HepG2 (cell line): Measurements from ENCODE around the gene PCED1B. TPM values are rescaled to one million over a fixed set of nuclear protein-coding genes. Genes with fewer than 3 reads are reported as not detected.

ENCODE experiments used
- ATAC-seq: fragments of 200-7000 bp; cut with Tn5 transposase; 3 replicates; pipeline ENCODE4 v1.9.1; 2020; ENCODE audit warnings: mild to moderate bottlenecking, moderate library complexity
- BruUV-seq: library from RNA; stranded (reverse); fragments of 400-500 nt; replicated peaks from 2 replicates; lab custom pipeline; 2021; lab: Mats Ljungman, UMichigan
- CTCF ChIA-PET: fragments of 300-600 bp; formaldehyde crosslinking; extraction: SDS; loops from one replicate; lab custom pipeline; 2021; ENCODE audit warnings: low total read pairs, inconsistent platforms, low intra/inter-chr PET ratio; lab: Yijun Ruan, JAX
- POLR2A ChIA-PET: fragments of 350-600 bp; sonication (Branson Sonifier 250); formaldehyde crosslinking; loops from one replicate; lab custom pipeline; 2020; ENCODE audit warnings: antibody characterized with exemption, inconsistent platforms; lab: Yijun Ruan, JAX
- DNase-seq: peaks from one replicate; pipeline ENCODE4 v3.0.0-alpha.2; 2015; ENCODE audit warnings: low spot score
- FAIRE-seq: peaks from 3 replicates; lab custom pipeline; 2011; peaks lifted over from hg19 to GRCh38; lab: Jason Lieb, UNC
- H2AFZ ChIP-seq: one replicate; pipeline ENCODE4 v1.6.1; 2011; ENCODE audit warnings: low read length, inconsistent platforms
- H3K27ac ChIP-seq: fragments of 300-600 bp; 3 replicates; pipeline ENCODE4 v1.8.0; 2011; ENCODE audit warnings: mixed run types, mild to moderate bottlenecking, mixed read lengths, low read length, inconsistent platforms; ENCODE audit not compliant: insufficient read depth; ENCODE audit errors: extremely low read length
- H3K27me3 ChIP-seq, 2 experiments: fragments of 200-600 bp in 1 of 2; 2 replicates in 1 of 2; 3 replicates in 1 of 2; pipeline versions ENCODE4 v1.6.0 to v1.8.0; 2011; ENCODE audit warnings: low read length in 2 of 2, mild to moderate bottlenecking in 2 of 2, moderate library complexity in 2 of 2, inconsistent platforms in 1 of 2; ENCODE audit not compliant: insufficient read depth in 2 of 2, control insufficient read depth in 1 of 2
- H3K36me3 ChIP-seq, 2 experiments: fragments of 200-600 bp in 1 of 2; replicated peaks in 1 of 2; 2 replicates in 1 of 2; 3 replicates in 1 of 2; pipeline versions ENCODE4 v1.5.1 to v1.8.0; 2011; ENCODE audit warnings: low read length in 2 of 2, inconsistent platforms in 1 of 2; ENCODE audit not compliant: insufficient read depth in 2 of 2, control insufficient read depth in 1 of 2
- H3K4me1 ChIP-seq: 2 replicates; pipeline ENCODE4 v1.5.1; 2012; ENCODE audit warnings: low read length, inconsistent platforms; ENCODE audit not compliant: insufficient read depth
- H3K4me2 ChIP-seq: 2 replicates; pipeline ENCODE4 v1.6.0; 2011; ENCODE audit warnings: low read depth, low read length, inconsistent platforms
- H3K4me3 ChIP-seq, 3 experiments: fragments of 200-600 bp in 1 of 3; sonication (generic), shearing (Covaris generic) in 1 of 3; replicated peaks in 1 of 3; 2 replicates each; pipeline ENCODE4 v1.5.1; 2011 to 2016; ENCODE audit warnings: low read length in 3 of 3, inconsistent platforms in 2 of 3, low read depth in 2 of 3, mild to moderate bottlenecking in 2 of 3, control low read depth in 1 of 3, mixed read lengths in 1 of 3; ENCODE audit not compliant: insufficient read depth in 1 of 3
- H3K79me2 ChIP-seq: one replicate; pipeline ENCODE4 v1.6.1; 2011; ENCODE audit warnings: low read length, inconsistent platforms; ENCODE audit not compliant: insufficient read depth
- H3K9ac ChIP-seq: 2 replicates; pipeline ENCODE4 v1.6.0; 2011; ENCODE audit warnings: mild to moderate bottlenecking, low read depth, low read length, inconsistent platforms; ENCODE audit not compliant: insufficient read depth
- H3K9me3 ChIP-seq: 2 replicates; pipeline ENCODE4 v1.5.1; 2012; ENCODE audit warnings: mild to moderate bottlenecking, low read length
- H4K20me1 ChIP-seq: 2 replicates; pipeline ENCODE4 v1.6.0; 2011; ENCODE audit warnings: inconsistent platforms, mild to moderate bottlenecking, low read length, moderate library complexity; ENCODE audit not compliant: insufficient read depth
- CHD2 ChIP-seq: IDR thresholded peaks from 2 replicates; pipeline ENCODE4 v1.6.1; 2011; ENCODE audit warnings: low read depth, low read length, improper control_type of control experiment
- KMT2A ChIP-seq: sonication (generic); formaldehyde crosslinking; IDR thresholded peaks from 2 replicates; pipeline ENCODE4 v1.4.0; 2020; ENCODE audit warnings: missing genetic modification reagents
- MEIS2 ChIP-seq: sonication (generic); formaldehyde crosslinking; IDR thresholded peaks from 2 replicates; pipeline ENCODE4 v1.9.0; 2021; ENCODE audit warnings: mild to moderate bottlenecking, missing genetic modification reagents
- MXD4 ChIP-seq: IDR thresholded peaks from 2 replicates; pipeline ENCODE4 v1.6.1; 2016; ENCODE audit warnings: mild to moderate bottlenecking, missing biosample characterization, missing genetic modification reagents
- RBM39 ChIP-seq: fragments of 200-400 bp; formaldehyde crosslinking; IDR thresholded peaks from one replicate; pipeline ENCODE4 v1.6.1; 2018; ENCODE audit warnings: antibody characterized with exemption, mild to moderate bottlenecking, low read depth, low read length; ENCODE audit not compliant: poor library complexity, severe bottlenecking
- SKI ChIP-seq: fragments of 450-650 bp; IDR thresholded peaks from one replicate; pipeline ENCODE4 v1.6.1; 2018; ENCODE audit warnings: mild to moderate bottlenecking; ENCODE audit not compliant: partially characterized antibody
- SMC3 ChIP-seq: IDR thresholded peaks from 2 replicates; pipeline ENCODE4 v1.6.1; 2011; ENCODE audit warnings: low read length, improper control_type of control experiment
- SUZ12 ChIP-seq: fragments of 150-350 bp; IDR thresholded peaks from 2 replicates; pipeline ENCODE4 v1.6.1; 2014; ENCODE audit warnings: low read depth, low read length
- TBX3 ChIP-seq: fragments of 450-650 bp; IDR thresholded peaks from 2 replicates; pipeline ENCODE4 v1.6.1; 2017; ENCODE audit warnings: antibody characterized with exemption, mild to moderate bottlenecking, inconsistent platforms, borderline replicate concordance
- ZFP1 ChIP-seq: IDR thresholded peaks from 2 replicates; pipeline ENCODE4 v1.6.1; 2016
- ZIK1 ChIP-seq: sonication (generic); formaldehyde crosslinking; IDR thresholded peaks from 2 replicates; pipeline ENCODE4 v1.5.0; 2020; ENCODE audit warnings: mild to moderate bottlenecking, low read depth, missing genetic modification reagents, borderline replicate concordance
- ZNF441 ChIP-seq: sonication (generic); formaldehyde crosslinking; IDR thresholded peaks from 2 replicates; pipeline ENCODE4 v1.7.0; 2021; ENCODE audit warnings: missing genetic modification reagents, borderline replicate concordance
- ZNF879 ChIP-seq: sonication (generic); formaldehyde crosslinking; IDR thresholded peaks from 2 replicates; pipeline ENCODE4 v1.8.1; 2023; ENCODE audit warnings: missing genetic modification reagents
- WGBS: methylation state at CpG from one replicate; pipeline ENCODE4 v1.1.6; 2017; ENCODE audit warnings: low lambda C conversion rate; 5-methylcytosine and 5-hydroxymethylcytosine counted together
- in situ Hi-C: cut with HindIII; loops from 2 replicates; pipeline ENCODE4 v1.10.0; 2017; ENCODE audit warnings: low pct_unique_long_range_greater_than_20kb; ENCODE audit not compliant: extremely low pct_ligation_motif_present
- intact Hi-C: fragments of 100-400 bp; cut with micrococcal nuclease; formaldehyde crosslinking; loops from one replicate; pipeline ENCODE4 v1.10.0; 2022; ENCODE audit not compliant: unreplicated experiment
- polyA plus RNA-seq, 8 experiments: library from polyadenylated mRNA; depleted of rRNA in 3 of 8; stranded (reverse) in 7 of 8; unstranded in 1 of 8; fragments of >200 nt; fragmentation: Illumina TruSeq in 4 of 8; extraction: Trizol in 4 of 8; gene quantifications; 2 replicates each; pipeline versions ENCODE4 v1.2.1 to v1.2.3, GENCODE V29; 2011 to 2016; ENCODE audit warnings: low read depth in 4 of 8, missing spikeins in 1 of 8, mixed read lengths in 1 of 8; ENCODE audit not compliant: insufficient read depth in 1 of 8
- total RNA-seq, 5 experiments: library from RNA; depleted of rRNA; stranded (reverse); fragments of >200 nt; fragmentation: Illumina TruSeq; extraction: Trizol; gene quantifications; 2 replicates each; pipeline ENCODE4 v1.2.3, GENCODE V29; 2016; ENCODE audit warnings: low read depth in 1 of 5
- TF ChIP-seq, protein P1 (sequence below): sonication (generic); formaldehyde crosslinking; IDR thresholded peaks from 2 replicates; pipeline ENCODE4 v1.9.0; 2021; ENCODE audit warnings: missing genetic modification reagents, mild to moderate bottlenecking, borderline replicate concordance
- TF ChIP-seq, protein P2 (sequence below): sonication (generic); formaldehyde crosslinking; IDR thresholded peaks from 2 replicates; pipeline ENCODE4 v1.5.1; 2020; ENCODE audit warnings: mild to moderate bottlenecking, missing genetic modification reagents, moderate library complexity
- TF ChIP-seq, protein P3 (sequence below): sonication (generic); formaldehyde crosslinking; IDR thresholded peaks from 2 replicates; pipeline ENCODE4 v1.5.0; 2020; ENCODE audit warnings: missing genetic modification reagents

Gene PCED1B
- total and polyA plus RNA-seq, 2 of the 13 experiments (the other 11 are each of a cell fraction or from before 2014, with no cell fraction given): 0.11 to 0.37 TPM

DNA sequence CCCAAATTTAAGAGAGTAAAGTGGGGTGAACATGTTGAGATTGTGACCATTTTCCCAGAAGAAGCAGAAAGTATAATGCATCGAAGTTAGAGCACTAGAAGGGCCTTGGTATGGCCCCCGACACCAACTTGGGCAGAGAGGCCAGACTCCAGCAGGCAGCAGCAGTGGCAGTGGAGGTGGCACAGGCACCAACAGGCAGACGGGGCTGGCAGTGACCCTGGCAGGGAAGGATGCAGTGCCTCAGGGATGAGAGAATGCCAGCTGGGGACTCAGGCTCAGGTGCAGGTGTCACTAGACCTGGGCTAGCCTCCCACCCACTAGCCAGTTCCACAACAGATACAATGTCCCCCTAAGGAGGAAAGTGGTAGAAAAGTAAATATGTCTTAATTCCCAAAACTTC is 28.0 kb downstream of the PCED1B start:
- ATAC-seq (no peak), FAIRE-seq (no peak), DNase-seq (no peak)
- Histone ChIP-seq H3K9me3 (no peaks in the 10 kb centered on the region), H3K9ac (no peak overlapping the region), H3K4me1 (no peaks in the 10 kb centered on the region), H3K27ac (no peak overlapping the region), H3K4me2 (no peak overlapping the region), H3K4me3 (no peak overlapping the region), H3K79me2 (no peaks in the 10 kb centered on the region), H3K27me3 (peaks cover 0 to 15% of the 10 kb centered on the region in 2 experiments; a peak in 3 of 5 replicates), H2AFZ (no peak overlapping the region), H4K20me1 (no peaks in the 10 kb centered on the region), H3K36me3 (no peaks in the 10 kb centered on the region)
- ChIA-PET POLR2A (no interaction called here), CTCF (no interaction called here)
- intact Hi-C loops (no loop called here), in situ Hi-C loops (no loop called here)
- TF ChIP-seq ZFP1 (CRISPR knock-in tag) (no peak), MXD4 (CRISPR knock-in tag) (no peak), MEIS2 (CRISPR knock-in tag) (no peak), RBM39 (no peak), ZNF441 (CRISPR knock-in tag) (no peak), SKI (no peak), CHD2 (no peak), ZNF879 (CRISPR knock-in tag) (no peak), SUZ12 (no peak), TBX3 (no peak), ZIK1 (CRISPR knock-in tag) (no peak), SMC3 (no peak), KMT2A (CRISPR knock-in tag) (no peak)
- TF ChIP-seq, protein P1, sequence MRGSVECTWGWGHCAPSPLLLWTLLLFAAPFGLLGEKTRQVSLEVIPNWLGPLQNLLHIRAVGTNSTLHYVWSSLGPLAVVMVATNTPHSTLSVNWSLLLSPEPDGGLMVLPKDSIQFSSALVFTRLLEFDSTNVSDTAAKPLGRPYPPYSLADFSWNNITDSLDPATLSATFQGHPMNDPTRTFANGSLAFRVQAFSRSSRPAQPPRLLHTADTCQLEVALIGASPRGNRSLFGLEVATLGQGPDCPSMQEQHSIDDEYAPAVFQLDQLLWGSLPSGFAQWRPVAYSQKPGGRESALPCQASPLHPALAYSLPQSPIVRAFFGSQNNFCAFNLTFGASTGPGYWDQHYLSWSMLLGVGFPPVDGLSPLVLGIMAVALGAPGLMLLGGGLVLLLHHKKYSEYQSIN (CRISPR knock-in tag): no peak
- TF ChIP-seq, protein P2, sequence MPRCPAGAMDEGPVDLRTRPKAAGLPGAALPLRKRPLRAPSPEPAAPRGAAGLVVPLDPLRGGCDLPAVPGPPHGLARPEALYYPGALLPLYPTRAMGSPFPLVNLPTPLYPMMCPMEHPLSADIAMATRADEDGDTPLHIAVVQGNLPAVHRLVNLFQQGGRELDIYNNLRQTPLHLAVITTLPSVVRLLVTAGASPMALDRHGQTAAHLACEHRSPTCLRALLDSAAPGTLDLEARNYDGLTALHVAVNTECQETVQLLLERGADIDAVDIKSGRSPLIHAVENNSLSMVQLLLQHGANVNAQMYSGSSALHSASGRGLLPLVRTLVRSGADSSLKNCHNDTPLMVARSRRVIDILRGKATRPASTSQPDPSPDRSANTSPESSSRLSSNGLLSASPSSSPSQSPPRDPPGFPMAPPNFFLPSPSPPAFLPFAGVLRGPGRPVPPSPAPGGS: no peak
- TF ChIP-seq, protein P3, sequence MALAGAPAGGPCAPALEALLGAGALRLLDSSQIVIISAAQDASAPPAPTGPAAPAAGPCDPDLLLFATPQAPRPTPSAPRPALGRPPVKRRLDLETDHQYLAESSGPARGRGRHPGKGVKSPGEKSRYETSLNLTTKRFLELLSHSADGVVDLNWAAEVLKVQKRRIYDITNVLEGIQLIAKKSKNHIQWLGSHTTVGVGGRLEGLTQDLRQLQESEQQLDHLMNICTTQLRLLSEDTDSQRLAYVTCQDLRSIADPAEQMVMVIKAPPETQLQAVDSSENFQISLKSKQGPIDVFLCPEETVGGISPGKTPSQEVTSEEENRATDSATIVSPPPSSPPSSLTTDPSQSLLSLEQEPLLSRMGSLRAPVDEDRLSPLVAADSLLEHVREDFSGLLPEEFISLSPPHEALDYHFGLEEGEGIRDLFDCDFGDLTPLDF (CRISPR knock-in tag): no peak
- BruUV-seq: no TSS peak
- WGBS: 37% methylated on average over 3 of the region's 3 CpGs
